Suprapubic skin (tissue), 4 donors: ENCODE results near the gene TNS1. TPM values are rescaled to one million over a fixed set of nuclear protein-coding genes. Genes with fewer than 3 reads are reported as not detected.

Source experiments
- DNase-seq, 2 donors: peaks; one replicate each; pipeline ENCODE4 v3.0.0-alpha.2; 2019; ENCODE audit warnings: low spot score in 2 of 2
- H3K27ac ChIP-seq: fragments of 200-600 bp; sonication (generic); one replicate; pipeline ENCODE4 v1.5.1; 2019
- H3K27me3 ChIP-seq: fragments of 200-600 bp; sonication (generic); one replicate; pipeline ENCODE4 v1.5.1; 2019
- H3K36me3 ChIP-seq: fragments of 200-600 bp; sonication (generic); one replicate; pipeline ENCODE4 v1.5.1; 2019
- H3K4me1 ChIP-seq: fragments of 200-600 bp; sonication (generic); one replicate; pipeline ENCODE4 v1.5.1; 2019
- H3K4me3 ChIP-seq: fragments of 200-600 bp; sonication (generic); one replicate; pipeline ENCODE4 v1.5.1; 2019; ENCODE audit warnings: mild to moderate bottlenecking
- H3K9me3 ChIP-seq: fragments of 200-600 bp; sonication (generic); one replicate; pipeline ENCODE4 v1.5.1; 2019
- CTCF ChIP-seq, 2 donors: fragments of 200-600 bp in 1 of 2; fragments of 450-650 bp in 1 of 2; sonication (generic) in 1 of 2; IDR thresholded peaks; one replicate each; pipeline ENCODE4 v1.5.1; 2016 to 2019; ENCODE audit warnings: antibody characterized with exemption in 2 of 2, mild to moderate bottlenecking in 1 of 2, moderate library complexity in 1 of 2
- EP300 ChIP-seq: sonication (generic); formaldehyde crosslinking; IDR thresholded peaks from one replicate; pipeline ENCODE4 v1.6.1; 2017; ENCODE audit warnings: antibody characterized with exemption
- POLR2A ChIP-seq, 2 donors: fragments of 450-650 bp; IDR thresholded peaks; one replicate each; pipeline ENCODE4 v1.6.1; 2017; ENCODE audit warnings: antibody characterized with exemption in 2 of 2, mild to moderate bottlenecking in 2 of 2, moderate library complexity in 2 of 2
- POLR2AphosphoS5 ChIP-seq, 3 donors: sonication (generic); formaldehyde crosslinking; IDR thresholded peaks; one replicate each; pipeline ENCODE4 v1.6.1; 2017; ENCODE audit warnings: antibody characterized with exemption in 3 of 3
- WGBS: methylation state at CpG from one replicate; pipeline ENCODE4 v1.1.5; 2018; 5-methylcytosine and 5-hydroxymethylcytosine counted together
- total RNA-seq, 4 donors: library from RNA; depleted of rRNA; stranded (reverse); fragments of >200 nt; gene quantifications; one replicate each; pipeline ENCODE4 v1.1.0, GENCODE V29; 2016

Gene TNS1
- total RNA-seq, 4 donors from 2014 or later = 64.1 to 145 (median 99.5) TPM

GRCh38 chr2:217875138-217875537 is 127.7 kb downstream of the TNS1 start:
- Histone ChIP-seq H3K9me3 (no peaks in the 10 kb centered on the region), H3K36me3 (peaks cover 89% of the 10 kb centered on the region), H3K27me3 (no peaks in the 10 kb centered on the region), H3K27ac (no peak overlapping the region), H3K4me3 (no peak overlapping the region), H3K4me1 (peaks cover 15% of the 10 kb centered on the region)
- no peak for DNase-seq
- TF ChIP-seq POLR2A (IDR thresholded peaks at IDR 0.05) (no peak), CTCF (IDR thresholded peaks at IDR 0.05) (no peak), POLR2AphosphoS5 (IDR thresholded peaks at IDR 0.05) (no peak), EP300 (no peak)
- WGBS = 100% methylated on average over 1 of the region's 1 CpG

- H3K4me1 ChIP-seq = peaks cover 12% of the 10 kb centered on the region
- TF ChIP-seq POLR2A (IDR thresholded peaks at IDR 0.05) (no peak), POLR2AphosphoS5 (IDR thresholded peaks at IDR 0.05) (no peak), EP300 (no peak), CTCF (IDR thresholded peaks at IDR 0.05) (no peak)
- no peak for DNase-seq
- H3K27me3 ChIP-seq = no peaks in the 10 kb centered on the region
- 92% methylated on average over 8 of the region's 8 CpGs for WGBS
- H3K4me3 ChIP-seq = no peak overlapping the region
- H3K27ac ChIP-seq = no peak overlapping the region
- peaks cover 81% of the 10 kb centered on the region for H3K36me3 ChIP-seq
- no peaks in the 10 kb centered on the region for H3K9me3 ChIP-seq
Measured at GRCh38 chr2:217873371-217873770, 129.4 kb downstream of the TNS1 start.

- no peak overlapping the region for H3K4me3 ChIP-seq
- no peaks in the 10 kb centered on the region for H3K9me3 ChIP-seq
- 65% methylated on average over 2 of the region's 2 CpGs for WGBS
- no peak overlapping the region for H3K27ac ChIP-seq
- H3K4me1 ChIP-seq = peaks cover 11% of the 10 kb centered on the region
- H3K27me3 ChIP-seq = no peaks in the 10 kb centered on the region
- DNase-seq = no peak
- peaks cover 79% of the 10 kb centered on the region for H3K36me3 ChIP-seq
- no peak for TF ChIP-seq EP300
- no peak for TF ChIP-seq POLR2A (IDR thresholded peaks at IDR 0.05)
- no peak for TF ChIP-seq POLR2AphosphoS5 (IDR thresholded peaks at IDR 0.05)
- TF ChIP-seq CTCF (IDR thresholded peaks at IDR 0.05) = no peak
Measured at GRCh38 chr2:217872319-217872718, 130.5 kb downstream of the TNS1 start.

- peaks cover 80% of the 10 kb centered on the region for H3K36me3 ChIP-seq
- H3K9me3 ChIP-seq = no peaks in the 10 kb centered on the region
- no peak overlapping the region for H3K4me3 ChIP-seq
- no peak overlapping the region for H3K27ac ChIP-seq
- no peaks in the 10 kb centered on the region for H3K27me3 ChIP-seq
- peaks cover 4% of the 10 kb centered on the region for H3K4me1 ChIP-seq
- 88% methylated on average over 2 of the region's 13 CpGs for WGBS
- TF ChIP-seq POLR2AphosphoS5 (IDR thresholded peaks at IDR 0.05) = no peak
- no peak for TF ChIP-seq CTCF (IDR thresholded peaks at IDR 0.05)
- TF ChIP-seq EP300 = no peak
- no peak for TF ChIP-seq POLR2A (IDR thresholded peaks at IDR 0.05)
- no peak for DNase-seq
Measured at GRCh38 chr2:217870528-217871011, 132.2 kb downstream of the TNS1 start.

GRCh38 chr2:217868911-217869334 is 133.9 kb downstream of the TNS1 start:
- Histone ChIP-seq H3K4me1 (peaks cover 2% of the 10 kb centered on the region), H3K9me3 (no peaks in the 10 kb centered on the region), H3K4me3 (no peak overlapping the region), H3K27ac (peak overlapping the region; percentile 48), H3K36me3 (peaks cover 83% of the 10 kb centered on the region), H3K27me3 (no peaks in the 10 kb centered on the region)
- DNase-seq = no peak
- 39% methylated on average over 3 of the region's 3 CpGs for WGBS
- TF ChIP-seq POLR2AphosphoS5 (IDR thresholded peaks at IDR 0.05) (no peak), POLR2A (IDR thresholded peaks at IDR 0.05) (no peak), EP300 (no peak), CTCF (IDR thresholded peaks at IDR 0.05) (no peak)
